ENCODE data around the gene GEN1.

DNA sequence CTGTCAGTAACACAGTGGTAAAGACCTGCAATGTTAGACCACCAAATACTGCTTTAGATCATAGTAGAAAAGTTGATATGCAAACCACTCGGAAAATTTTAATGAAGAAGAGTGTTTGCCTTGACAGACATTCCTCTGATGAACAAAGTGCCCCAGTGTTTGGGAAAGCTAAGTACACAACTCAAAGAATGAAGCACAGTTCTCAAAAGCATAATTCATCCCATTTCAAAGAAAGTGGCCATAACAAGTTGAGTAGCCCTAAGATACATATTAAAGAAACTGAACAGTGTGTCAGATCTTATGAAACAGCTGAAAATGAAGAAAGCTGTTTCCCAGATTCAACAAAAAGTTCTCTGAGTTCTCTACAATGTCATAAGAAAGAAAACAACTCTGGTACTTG, 27.5 kb downstream of the GEN1 start:
- TF ChIP-seq, protein P1, sequence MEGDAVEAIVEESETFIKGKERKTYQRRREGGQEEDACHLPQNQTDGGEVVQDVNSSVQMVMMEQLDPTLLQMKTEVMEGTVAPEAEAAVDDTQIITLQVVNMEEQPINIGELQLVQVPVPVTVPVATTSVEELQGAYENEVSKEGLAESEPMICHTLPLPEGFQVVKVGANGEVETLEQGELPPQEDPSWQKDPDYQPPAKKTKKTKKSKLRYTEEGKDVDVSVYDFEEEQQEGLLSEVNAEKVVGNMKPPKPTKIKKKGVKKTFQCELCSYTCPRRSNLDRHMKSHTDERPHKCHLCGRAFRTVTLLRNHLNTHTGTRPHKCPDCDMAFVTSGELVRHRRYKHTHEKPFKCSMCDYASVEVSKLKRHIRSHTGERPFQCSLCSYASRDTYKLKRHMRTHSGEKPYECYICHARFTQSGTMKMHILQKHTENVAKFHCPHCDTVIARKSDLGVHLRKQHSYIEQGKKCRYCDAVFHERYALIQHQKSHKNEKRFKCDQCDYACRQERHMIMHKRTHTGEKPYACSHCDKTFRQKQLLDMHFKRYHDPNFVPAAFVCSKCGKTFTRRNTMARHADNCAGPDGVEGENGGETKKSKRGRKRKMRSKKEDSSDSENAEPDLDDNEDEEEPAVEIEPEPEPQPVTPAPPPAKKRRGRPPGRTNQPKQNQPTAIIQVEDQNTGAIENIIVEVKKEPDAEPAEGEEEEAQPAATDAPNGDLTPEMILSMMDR (IDR thresholded peaks at IDR 0.05; ENCODE audit: low read depth, low read length, missing input control), result no peak
- TF ChIP-seq SP1 (IDR thresholded peaks at IDR 0.05), result no peak
- TF ChIP-seq, protein P2, sequence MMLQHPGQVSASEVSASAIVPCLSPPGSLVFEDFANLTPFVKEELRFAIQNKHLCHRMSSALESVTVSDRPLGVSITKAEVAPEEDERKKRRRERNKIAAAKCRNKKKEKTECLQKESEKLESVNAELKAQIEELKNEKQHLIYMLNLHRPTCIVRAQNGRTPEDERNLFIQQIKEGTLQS (IDR thresholded peaks at IDR 0.05), result no peak
- no peak for TF ChIP-seq TAF1 (conservative IDR thresholded peaks at IDR 0.05)
- TF ChIP-seq, protein P3, sequence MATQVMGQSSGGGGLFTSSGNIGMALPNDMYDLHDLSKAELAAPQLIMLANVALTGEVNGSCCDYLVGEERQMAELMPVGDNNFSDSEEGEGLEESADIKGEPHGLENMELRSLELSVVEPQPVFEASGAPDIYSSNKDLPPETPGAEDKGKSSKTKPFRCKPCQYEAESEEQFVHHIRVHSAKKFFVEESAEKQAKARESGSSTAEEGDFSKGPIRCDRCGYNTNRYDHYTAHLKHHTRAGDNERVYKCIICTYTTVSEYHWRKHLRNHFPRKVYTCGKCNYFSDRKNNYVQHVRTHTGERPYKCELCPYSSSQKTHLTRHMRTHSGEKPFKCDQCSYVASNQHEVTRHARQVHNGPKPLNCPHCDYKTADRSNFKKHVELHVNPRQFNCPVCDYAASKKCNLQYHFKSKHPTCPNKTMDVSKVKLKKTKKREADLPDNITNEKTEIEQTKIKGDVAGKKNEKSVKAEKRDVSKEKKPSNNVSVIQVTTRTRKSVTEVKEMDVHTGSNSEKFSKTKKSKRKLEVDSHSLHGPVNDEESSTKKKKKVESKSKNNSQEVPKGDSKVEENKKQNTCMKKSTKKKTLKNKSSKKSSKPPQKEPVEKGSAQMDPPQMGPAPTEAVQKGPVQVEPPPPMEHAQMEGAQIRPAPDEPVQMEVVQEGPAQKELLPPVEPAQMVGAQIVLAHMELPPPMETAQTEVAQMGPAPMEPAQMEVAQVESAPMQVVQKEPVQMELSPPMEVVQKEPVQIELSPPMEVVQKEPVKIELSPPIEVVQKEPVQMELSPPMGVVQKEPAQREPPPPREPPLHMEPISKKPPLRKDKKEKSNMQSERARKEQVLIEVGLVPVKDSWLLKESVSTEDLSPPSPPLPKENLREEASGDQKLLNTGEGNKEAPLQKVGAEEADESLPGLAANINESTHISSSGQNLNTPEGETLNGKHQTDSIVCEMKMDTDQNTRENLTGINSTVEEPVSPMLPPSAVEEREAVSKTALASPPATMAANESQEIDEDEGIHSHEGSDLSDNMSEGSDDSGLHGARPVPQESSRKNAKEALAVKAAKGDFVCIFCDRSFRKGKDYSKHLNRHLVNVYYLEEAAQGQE (IDR thresholded peaks at IDR 0.05), result no peak
- no peak for TF ChIP-seq NR2F2 (IDR thresholded peaks at IDR 0.05)
- TF ChIP-seq, protein P4, sequence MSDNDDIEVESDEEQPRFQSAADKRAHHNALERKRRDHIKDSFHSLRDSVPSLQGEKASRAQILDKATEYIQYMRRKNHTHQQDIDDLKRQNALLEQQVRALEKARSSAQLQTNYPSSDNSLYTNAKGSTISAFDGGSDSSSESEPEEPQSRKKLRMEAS (IDR thresholded peaks at IDR 0.05), result no peak
- TF ChIP-seq JUND (IDR thresholded peaks at IDR 0.05), result no peak
- TF ChIP-seq YY1 (IDR thresholded peaks at IDR 0.05), result no peak
- TF ChIP-seq RAD21 (IDR thresholded peaks at IDR 0.05), result no peak
- TF ChIP-seq EGR1 (IDR thresholded peaks at IDR 0.05; ENCODE audit: low read depth in 2 of 2), result no peak
- no peak for TF ChIP-seq GABPA (IDR thresholded peaks at IDR 0.05 in 1 of 2, conservative IDR thresholded peaks at IDR 0.05 in 1 of 2)
- no peak for TF ChIP-seq RXRA (IDR thresholded peaks at IDR 0.05)
